ACHN (cell line): ENCODE measurements around the gene SLC28A1.

Experiments used
- DNase-seq: peaks from one replicate; pipeline ENCODE4 v3.0.0-alpha.2; 2015
- in situ Hi-C: cut with HindIII; loops from 2 replicates; pipeline ENCODE4 v1.10.0; 2017; ENCODE audit warnings: low sequenced_read_pairs, low pct_ligation_motif_present, low pct_unique_long_range_greater_than_20kb

The SLC28A1 gene

GRCh38 chr15:84950570-84951111, 66.2 kb downstream of the SLC28A1 start:
- DNase-seq: no peak
- in situ Hi-C loops: no loop called here

DNA sequence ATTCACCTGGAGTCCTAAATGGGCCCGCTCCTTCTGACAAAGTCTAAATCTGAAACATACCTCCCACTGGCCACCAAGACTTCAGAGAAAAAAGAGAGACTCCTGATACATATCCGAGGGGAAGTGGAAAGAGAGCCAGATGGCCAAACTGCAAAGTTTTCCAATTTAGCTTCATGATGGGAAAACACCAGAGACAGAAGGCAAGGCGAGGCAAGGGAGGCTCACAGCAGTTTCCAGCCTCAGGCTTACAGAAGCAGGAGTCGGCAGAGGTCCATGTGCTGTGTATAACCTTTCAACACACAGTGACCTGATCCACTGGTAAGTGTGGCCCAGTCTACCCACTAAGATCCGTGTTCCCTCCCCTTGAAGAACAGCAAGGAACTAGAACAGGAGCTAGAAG, 67.3 kb downstream of the SLC28A1 start:
- no peak for DNase-seq
- in situ Hi-C loops: no loop called here

GRCh38 chr15:84953136-84953535, 68.7 kb downstream of the SLC28A1 start:
- DNase-seq: no peak
- in situ Hi-C loops: no loop called here

GRCh38 chr15:84953726-84954125, 69.3 kb downstream of the SLC28A1 start:
- DNase-seq: no peak
- in situ Hi-C loops: no loop called here

- DNase-seq: peak; percentile 64
- in situ Hi-C loops: no loop called here
Measured at GRCh38 chr15:84955089-84955848, 70.8 kb downstream of the SLC28A1 start.

DNA sequence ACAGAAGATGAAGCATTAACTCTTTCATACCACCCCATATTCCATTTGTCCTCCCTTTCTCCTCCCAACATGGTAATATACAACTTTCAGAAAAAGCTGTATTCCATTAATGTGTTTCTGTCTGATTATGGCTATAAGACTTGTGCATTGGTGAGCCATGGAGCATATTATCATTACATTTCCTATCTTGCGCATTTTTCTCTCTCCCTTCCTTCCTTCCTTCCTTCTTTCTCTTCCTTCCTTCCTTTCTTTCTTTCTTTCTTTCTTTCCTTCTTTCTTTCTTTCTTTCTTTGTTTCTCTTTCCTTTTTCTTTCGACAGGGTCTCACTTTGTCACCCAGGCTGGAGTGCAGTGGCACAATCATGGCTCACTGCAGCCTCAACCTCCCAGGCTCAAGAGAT, 71.7 kb downstream of the SLC28A1 start:
- no peak for DNase-seq
- in situ Hi-C loops: no loop called here

GRCh38 chr15:84960391-84961113, 76.1 kb downstream of the SLC28A1 start:
- DNase-seq: no peak
- in situ Hi-C loops: no loop called here

GRCh38 chr15:84961114-84961452, 76.6 kb downstream of the SLC28A1 start:
- in situ Hi-C loops: no loop called here
- peak; percentile 64 for DNase-seq

GRCh38 chr15:84961707-84962106, 77.2 kb downstream of the SLC28A1 start:
- in situ Hi-C loops: no loop called here
- DNase-seq: peak; percentile 10

DNA sequence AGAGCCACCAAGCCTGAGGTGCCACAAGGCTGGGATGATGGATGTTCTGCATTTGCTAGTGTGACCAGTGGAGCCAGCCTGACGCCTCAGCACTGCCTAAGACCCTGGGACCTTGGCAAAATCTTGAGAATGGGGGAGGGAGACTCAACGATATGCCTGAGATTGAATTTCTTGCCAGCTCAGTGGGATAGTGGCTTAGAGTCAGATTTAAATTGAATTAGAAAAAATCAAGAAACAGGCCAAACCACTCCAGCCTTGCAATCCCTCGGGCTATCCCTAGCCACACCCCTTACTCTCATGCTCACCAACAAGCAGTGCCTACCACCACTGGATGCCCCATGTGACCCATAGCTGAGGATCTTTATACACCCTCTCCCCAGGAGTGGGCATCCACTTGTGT, 78.5 kb downstream of the SLC28A1 start:
- in situ Hi-C loops: no loop called here
- no peak for DNase-seq

GRCh38 chr15:84967380-84967779, 82.9 kb downstream of the SLC28A1 start:
- in situ Hi-C loops: no loop called here
- DNase-seq: no peak

GRCh38 chr15:84968301-84968700, 83.8 kb downstream of the SLC28A1 start:
- in situ Hi-C loops: no loop called here
- DNase-seq: no peak

DNA sequence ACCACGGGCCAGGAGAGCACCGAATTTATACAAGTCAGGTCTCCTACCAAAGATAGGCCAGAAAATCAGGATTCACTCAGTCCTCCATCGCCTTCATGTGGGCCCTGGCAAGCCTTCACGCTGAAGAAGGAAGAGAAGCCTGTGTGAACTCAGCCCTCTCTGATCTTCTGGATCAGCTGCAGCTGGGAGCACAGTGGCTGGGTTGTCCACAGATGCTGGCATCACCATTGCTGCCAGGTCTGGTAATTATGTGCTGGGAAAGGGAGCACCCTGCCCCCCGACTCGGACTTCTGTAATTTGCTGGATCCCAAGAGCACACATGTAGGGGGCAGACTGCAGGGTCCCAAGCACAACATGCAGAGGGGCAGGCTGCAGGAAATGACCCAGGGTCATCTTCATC, 84.8 kb downstream of the SLC28A1 start:
- in situ Hi-C loops: no loop called here
- DNase-seq: no peak

- no peak for DNase-seq
Measured at GRCh38 chr15:84970843-84971242, 86.4 kb downstream of the SLC28A1 start.

DNA sequence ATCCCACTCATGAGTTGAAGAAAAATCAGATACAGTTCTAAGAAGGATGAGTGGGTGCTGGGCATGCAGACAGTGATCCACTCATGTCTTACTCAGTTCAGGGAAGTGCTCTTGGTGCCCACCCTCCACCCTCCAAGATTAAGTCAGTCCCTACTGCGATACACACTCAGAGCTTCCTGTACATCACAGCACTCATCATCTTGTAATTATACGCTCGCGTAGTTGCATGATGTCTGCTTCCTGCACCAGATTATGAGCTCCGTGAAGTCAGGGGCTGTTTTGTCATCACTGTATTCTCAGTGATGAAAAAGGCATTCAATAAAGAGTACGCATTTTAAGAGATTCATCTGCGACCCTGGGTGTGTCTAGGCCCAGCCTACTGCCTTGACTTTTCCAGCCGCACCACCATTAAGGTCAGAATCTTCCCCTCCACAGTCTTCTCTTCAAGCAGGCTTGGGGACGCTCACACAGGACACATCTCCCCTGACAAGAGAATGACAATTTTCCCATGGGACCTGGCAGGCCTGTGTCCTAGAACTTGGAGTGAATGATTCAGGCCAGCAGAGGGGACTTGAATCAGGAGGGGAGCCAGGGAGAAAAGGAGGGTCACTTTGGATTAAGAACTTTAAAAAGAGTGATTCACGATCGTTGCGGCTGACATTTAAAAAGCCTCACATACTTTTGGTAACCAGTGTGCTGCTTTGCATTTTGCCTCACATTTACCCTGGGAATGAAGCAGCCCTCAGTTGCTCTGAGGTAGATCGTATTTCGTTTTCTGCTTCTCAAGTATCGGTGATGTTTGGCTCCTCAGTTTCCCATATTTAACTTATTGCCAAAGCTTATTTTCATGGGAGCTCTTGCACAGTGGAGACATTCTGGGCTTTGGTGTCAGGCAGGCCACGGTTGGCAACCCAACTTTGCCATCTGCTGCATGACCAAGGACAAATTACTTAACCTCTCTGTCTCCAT, 89.3 kb downstream of the SLC28A1 start:
- no peak for DNase-seq
- in situ Hi-C loops: no loop called here

More at GRCh38 chr15:84970843-84971242, 86.4 kb downstream of the SLC28A1 start:
- in situ Hi-C loops: no loop called here

DNA sequence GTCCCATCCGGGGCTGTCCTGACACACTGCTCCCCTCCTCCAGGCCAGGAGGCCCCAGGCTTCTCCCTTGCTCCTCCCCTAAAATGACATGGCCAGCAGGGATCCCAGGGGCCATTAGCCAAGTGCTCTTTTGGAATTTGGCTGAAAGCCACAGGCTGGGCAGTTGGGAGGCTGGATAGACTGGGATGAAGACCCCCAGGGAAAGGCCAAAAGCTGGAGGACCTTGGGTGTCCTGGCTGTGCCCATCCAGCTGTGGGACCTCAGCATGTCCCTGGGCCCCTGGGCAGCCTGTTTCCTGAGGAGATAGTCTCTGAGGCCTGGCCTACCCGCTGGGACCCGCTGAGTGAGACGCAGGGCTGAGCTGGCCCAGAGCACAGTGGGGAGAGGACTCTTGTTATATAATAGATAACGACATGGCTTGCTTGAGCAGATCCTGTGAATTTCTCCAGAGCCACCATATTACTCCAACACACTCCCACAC, 91.4 kb downstream of the SLC28A1 start:
- in situ Hi-C loops: no loop called here
- DNase-seq: no peak

GRCh38 chr15:84976746-84977345, 92.4 kb downstream of the SLC28A1 start:
- DNase-seq: no peak
- in situ Hi-C loops: no loop called here

DNA sequence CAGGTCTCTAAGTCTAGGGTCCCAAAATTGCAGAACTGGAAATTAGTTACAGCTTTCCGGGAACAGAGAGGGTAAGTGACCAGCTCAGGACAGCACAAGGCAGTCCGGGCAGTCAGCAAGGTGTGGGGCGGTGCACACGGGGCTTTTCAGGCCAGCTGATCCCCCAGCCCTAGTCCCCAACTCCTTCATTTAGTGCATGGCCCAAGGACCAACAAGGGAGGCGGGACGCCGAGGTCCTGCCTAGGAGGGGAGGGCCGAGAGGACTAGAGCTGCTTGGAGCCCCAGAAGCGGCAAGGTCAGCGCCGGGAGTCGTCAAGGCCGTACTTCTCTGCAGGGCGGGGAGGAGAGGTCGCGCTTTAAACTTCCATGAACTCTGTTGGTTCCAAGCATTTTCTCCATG, 95.2 kb downstream of the SLC28A1 start:
- DNase-seq: no peak
- in situ Hi-C loops: no loop called here
